ENCODE measurements around the gene CD81. TPM values are rescaled to one million over a fixed set of nuclear protein-coding genes. Genes with fewer than 3 reads are reported as not detected.

Gene CD81
- total RNA-seq, 1 donor = 195 TPM

GRCh38 chr11:2421996-2422395 lies 44.9 kb downstream of the CD81 start:
- H4K20me1 ChIP-seq (ENCODE audit: insufficient read depth, low read length) = no peaks in the 10 kb centered on the region
- H3K4me3 ChIP-seq (ENCODE audit: insufficient read depth, low read length) = no peak overlapping the region
- H3K9me3 ChIP-seq (ENCODE audit: low read depth, low read length) = no peaks in the 10 kb centered on the region
- no peaks in the 10 kb centered on the region for H3K4me1 ChIP-seq (ENCODE audit: insufficient read depth, low read length)
- H3K36me3 ChIP-seq (ENCODE audit: insufficient read depth, low read length) = no peaks in the 10 kb centered on the region
- H3K79me2 ChIP-seq (ENCODE audit: insufficient read depth, low read length) = no peaks in the 10 kb centered on the region
- H3K27me3 ChIP-seq (ENCODE audit: insufficient read depth, low read length) = no peaks in the 10 kb centered on the region
- H3K4me2 ChIP-seq (ENCODE audit: insufficient read depth, low read length) = no peak overlapping the region
- H2AFZ ChIP-seq (ENCODE audit: low read length) = no peak overlapping the region
- TF ChIP-seq, protein P1, sequence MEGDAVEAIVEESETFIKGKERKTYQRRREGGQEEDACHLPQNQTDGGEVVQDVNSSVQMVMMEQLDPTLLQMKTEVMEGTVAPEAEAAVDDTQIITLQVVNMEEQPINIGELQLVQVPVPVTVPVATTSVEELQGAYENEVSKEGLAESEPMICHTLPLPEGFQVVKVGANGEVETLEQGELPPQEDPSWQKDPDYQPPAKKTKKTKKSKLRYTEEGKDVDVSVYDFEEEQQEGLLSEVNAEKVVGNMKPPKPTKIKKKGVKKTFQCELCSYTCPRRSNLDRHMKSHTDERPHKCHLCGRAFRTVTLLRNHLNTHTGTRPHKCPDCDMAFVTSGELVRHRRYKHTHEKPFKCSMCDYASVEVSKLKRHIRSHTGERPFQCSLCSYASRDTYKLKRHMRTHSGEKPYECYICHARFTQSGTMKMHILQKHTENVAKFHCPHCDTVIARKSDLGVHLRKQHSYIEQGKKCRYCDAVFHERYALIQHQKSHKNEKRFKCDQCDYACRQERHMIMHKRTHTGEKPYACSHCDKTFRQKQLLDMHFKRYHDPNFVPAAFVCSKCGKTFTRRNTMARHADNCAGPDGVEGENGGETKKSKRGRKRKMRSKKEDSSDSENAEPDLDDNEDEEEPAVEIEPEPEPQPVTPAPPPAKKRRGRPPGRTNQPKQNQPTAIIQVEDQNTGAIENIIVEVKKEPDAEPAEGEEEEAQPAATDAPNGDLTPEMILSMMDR (IDR thresholded peaks at IDR 0.05; ENCODE audit: extremely low read depth, low read depth, low read length) = no peak
- no peak overlapping the region for H3K27ac ChIP-seq (ENCODE audit: low read depth, low read length)
- DNase-seq (ENCODE audit: insufficient read length, low spot score, missing footprints) = no peak

GRCh38 chr11:2422461-2423156 lies 45.5 kb downstream of the CD81 start:
- Histone ChIP-seq H3K36me3 (ENCODE audit: insufficient read depth, low read length) (no peaks in the 10 kb centered on the region), H4K20me1 (ENCODE audit: insufficient read depth, low read length) (no peaks in the 10 kb centered on the region), H3K27me3 (ENCODE audit: insufficient read depth, low read length) (no peaks in the 10 kb centered on the region), H3K4me2 (ENCODE audit: insufficient read depth, low read length) (no peak overlapping the region), H3K79me2 (ENCODE audit: insufficient read depth, low read length) (no peaks in the 10 kb centered on the region), H3K4me3 (ENCODE audit: insufficient read depth, low read length) (no peak overlapping the region), H3K9me3 (ENCODE audit: low read depth, low read length) (no peaks in the 10 kb centered on the region), H3K4me1 (ENCODE audit: insufficient read depth, low read length) (no peaks in the 10 kb centered on the region), H2AFZ (ENCODE audit: low read length) (no peak overlapping the region), H3K27ac (ENCODE audit: low read depth, low read length) (no peak overlapping the region)
- DNase-seq (ENCODE audit: insufficient read length, low spot score, missing footprints) = no peak
- TF ChIP-seq, protein P1 (IDR thresholded peaks at IDR 0.05; ENCODE audit: extremely low read depth, low read depth, low read length) = no peak

DNA sequence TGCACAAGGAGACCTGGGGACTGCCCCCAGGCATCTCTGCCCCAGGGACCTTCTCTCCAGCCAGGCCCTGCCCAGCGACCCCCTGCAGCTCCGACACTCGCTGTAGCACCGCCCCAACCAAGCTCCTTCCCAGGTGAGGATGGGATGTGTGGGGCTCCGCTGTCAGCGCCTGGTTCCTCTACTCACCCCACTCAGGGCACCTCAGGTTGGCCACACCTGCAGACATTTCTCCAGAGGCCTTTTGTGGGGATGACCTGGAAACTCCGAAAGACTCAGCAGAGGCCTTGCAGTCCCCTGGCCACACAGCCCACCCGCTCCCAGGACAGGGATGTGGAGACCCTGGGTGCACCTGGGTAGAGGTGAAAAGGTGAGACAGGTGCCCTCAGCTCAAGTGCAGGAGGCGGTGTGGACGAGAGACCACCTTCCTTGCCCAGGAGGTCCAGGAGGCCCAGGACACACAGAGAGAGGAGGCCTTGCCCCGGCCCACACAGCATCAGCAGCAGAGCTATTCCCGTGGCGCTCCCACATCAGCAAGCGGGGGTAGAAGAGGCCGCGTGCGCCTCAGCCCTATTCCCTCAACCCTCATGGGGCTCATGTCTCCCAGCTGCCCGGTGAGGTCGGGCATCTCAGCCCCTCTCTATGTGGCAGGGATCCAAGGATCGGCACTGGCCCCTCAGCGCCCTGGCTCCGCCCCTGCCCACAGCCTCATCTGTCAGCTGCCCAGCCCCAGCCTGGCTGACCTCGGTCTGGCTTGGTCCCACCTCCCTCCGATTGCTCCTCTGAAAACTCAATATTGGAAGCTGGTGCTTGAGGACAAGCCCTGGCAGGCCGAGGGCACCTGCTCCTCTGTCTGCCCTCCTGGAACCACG lies 46.3 kb downstream of the CD81 start:
- no peak overlapping the region for H2AFZ ChIP-seq (ENCODE audit: low read length)
- no peaks in the 10 kb centered on the region for H3K36me3 ChIP-seq (ENCODE audit: insufficient read depth, low read length)
- no peak overlapping the region for H3K27ac ChIP-seq (ENCODE audit: low read depth, low read length)
- no peaks in the 10 kb centered on the region for H3K27me3 ChIP-seq (ENCODE audit: insufficient read depth, low read length)
- no peak overlapping the region for H3K4me2 ChIP-seq (ENCODE audit: insufficient read depth, low read length)
- no peaks in the 10 kb centered on the region for H3K79me2 ChIP-seq (ENCODE audit: insufficient read depth, low read length)
- H3K4me1 ChIP-seq (ENCODE audit: insufficient read depth, low read length) = no peaks in the 10 kb centered on the region
- DNase-seq (ENCODE audit: insufficient read length, low spot score, missing footprints) = no peak
- H3K9me3 ChIP-seq (ENCODE audit: low read depth, low read length) = no peaks in the 10 kb centered on the region
- H3K4me3 ChIP-seq (ENCODE audit: insufficient read depth, low read length) = no peak overlapping the region
- H4K20me1 ChIP-seq (ENCODE audit: insufficient read depth, low read length) = no peaks in the 10 kb centered on the region
- TF ChIP-seq, protein P1 (IDR thresholded peaks at IDR 0.05; ENCODE audit: extremely low read depth, low read depth, low read length) = no peak
